Spleen (tissue), 11 donors: ENCODE data around the gene TTLL8. TPM values are rescaled to one million over a fixed set of nuclear protein-coding genes. Genes with fewer than 3 reads are reported as not detected.

Experiments
- DNase-seq: peaks from one replicate; pipeline ENCODE4 v3.0.0-alpha.2; 2020
- H3K27ac ChIP-seq, 8 donors: fragments of 200-600 bp; sonication (generic) in 7 of 8; 1 replicate in 4 of 8; 2 replicates in 4 of 8; pipeline versions ENCODE4 v1.5.0 to v1.8.0; 2016 to 2021; ENCODE audit warnings: inconsistent platforms in 4 of 8, mild to moderate bottlenecking in 4 of 8, moderate library complexity in 1 of 8
- H3K27me3 ChIP-seq, 7 donors: fragments of 200-600 bp; sonication (generic) in 6 of 7; replicated peaks in 1 of 7; 1 replicate in 4 of 7; 2 replicates in 3 of 7; pipeline versions ENCODE4 v1.5.0 to v1.8.0; 2016 to 2021; ENCODE audit warnings: inconsistent platforms in 3 of 7, mild to moderate bottlenecking in 1 of 7
- H3K36me3 ChIP-seq, 6 donors: fragments of 200-600 bp; sonication (generic) in 5 of 6; 1 replicate in 4 of 6; 2 replicates in 2 of 6; pipeline versions ENCODE4 v1.5.0 to v1.8.0; 2016 to 2021; ENCODE audit warnings: inconsistent platforms in 2 of 6
- H3K4me1 ChIP-seq, 6 donors: fragments of 200-600 bp; sonication (generic) in 5 of 6; 1 replicate in 3 of 6; 2 replicates in 3 of 6; pipeline versions ENCODE4 v1.5.0 to v1.8.0; 2016 to 2021; ENCODE audit warnings: inconsistent platforms in 3 of 6
- H3K4me3 ChIP-seq, 8 donors: fragments of 200-600 bp; sonication (generic) in 7 of 8; 1 replicate in 4 of 8; 2 replicates in 4 of 8; pipeline versions ENCODE4 v1.5.0 to v1.8.0; 2016 to 2021; ENCODE audit warnings: inconsistent platforms in 4 of 8, mild to moderate bottlenecking in 4 of 8, moderate library complexity in 2 of 8
- H3K9me3 ChIP-seq, 8 donors: fragments of 200-600 bp; sonication (generic) in 7 of 8; 1 replicate in 4 of 8; 2 replicates in 4 of 8; pipeline versions ENCODE4 v1.5.0 to v1.8.0; 2016 to 2021; ENCODE audit warnings: inconsistent platforms in 4 of 8
- POLR2A ChIP-seq, 3 donors: fragments of 450-650 bp; IDR thresholded peaks; one replicate each; pipeline ENCODE4 v1.5.1; 2017; ENCODE audit warnings: antibody characterized with exemption in 3 of 3, mild to moderate bottlenecking in 1 of 3
- POLR2AphosphoS5 ChIP-seq, 3 donors: sonication (generic); formaldehyde crosslinking; IDR thresholded peaks; one replicate each; pipeline ENCODE4 v1.5.1; 2017; ENCODE audit warnings: antibody characterized with exemption in 3 of 3
- WGBS, 5 donors: extraction: QIAGEN DNeasy Blood & Tissue Kit in 3 of 5; methylation state at CpG; one replicate each; pipeline versions ENCODE4 v1.1.5 to v1.1.7; 2013 to 2018; 5-methylcytosine and 5-hydroxymethylcytosine counted together
- intact Hi-C: fragments of 100-400 bp; cut with DNase I; formaldehyde crosslinking; loops from one replicate; pipeline ENCODE4 v1.15.0; 2023; ENCODE audit warnings: low total_unique reads
- polyA plus RNA-seq, 3 donors: library from polyadenylated mRNA; stranded (reverse); fragments of 200-250 nt; gene quantifications; one replicate each; pipeline ENCODE4 v1.2.1, GENCODE V29; 2013
- total RNA-seq, 7 donors: library from RNA; depleted of rRNA in 3 of 7; stranded (reverse); fragments of >200 nt in 3 of 7; fragmentation: NEBNext Ultra II Directional in 4 of 7; extraction: Animal tissue kit (Norgen Biotek cat#: 25700) in 4 of 7; gene quantifications; one replicate each; pipeline versions ENCODE4 v1.1.0 to v1.2.1, GENCODE V29; 2016 to 2021
- TF ChIP-seq, protein P1 (sequence below), 11 experiments: fragments of 200-600 bp in 7 of 11; fragments of 450-650 bp in 4 of 11; sonication (generic) in 4 of 11; IDR thresholded peaks in 8 of 11; conservative IDR thresholded peaks in 3 of 11; 1 replicate in 7 of 11; 2 replicates in 4 of 11; pipeline versions ENCODE4 v1.4.0 to v1.8.0; 2016 to 2021; ENCODE audit warnings: antibody characterized with exemption in 11 of 11, inconsistent platforms in 4 of 11, mild to moderate bottlenecking in 1 of 11
- donor health status: healthy with polysubstance abuse.
- donor health status: DM: no; HTN: no; CAD: no; lungs with moderate emphysema.
- donor health status: DM: no; HTN: no; CAD: no.
- donor health status: Bipolar disorder and iron deficiency.
- donor health status: healthy.
- donor health status: DM: no; HTN: no; CAD: no.
- donor health status: DM: yes; HTN: yes; CAD: no.

The TTLL8 gene
- total and polyA plus RNA-seq, 10 donors: not detected

DNA sequence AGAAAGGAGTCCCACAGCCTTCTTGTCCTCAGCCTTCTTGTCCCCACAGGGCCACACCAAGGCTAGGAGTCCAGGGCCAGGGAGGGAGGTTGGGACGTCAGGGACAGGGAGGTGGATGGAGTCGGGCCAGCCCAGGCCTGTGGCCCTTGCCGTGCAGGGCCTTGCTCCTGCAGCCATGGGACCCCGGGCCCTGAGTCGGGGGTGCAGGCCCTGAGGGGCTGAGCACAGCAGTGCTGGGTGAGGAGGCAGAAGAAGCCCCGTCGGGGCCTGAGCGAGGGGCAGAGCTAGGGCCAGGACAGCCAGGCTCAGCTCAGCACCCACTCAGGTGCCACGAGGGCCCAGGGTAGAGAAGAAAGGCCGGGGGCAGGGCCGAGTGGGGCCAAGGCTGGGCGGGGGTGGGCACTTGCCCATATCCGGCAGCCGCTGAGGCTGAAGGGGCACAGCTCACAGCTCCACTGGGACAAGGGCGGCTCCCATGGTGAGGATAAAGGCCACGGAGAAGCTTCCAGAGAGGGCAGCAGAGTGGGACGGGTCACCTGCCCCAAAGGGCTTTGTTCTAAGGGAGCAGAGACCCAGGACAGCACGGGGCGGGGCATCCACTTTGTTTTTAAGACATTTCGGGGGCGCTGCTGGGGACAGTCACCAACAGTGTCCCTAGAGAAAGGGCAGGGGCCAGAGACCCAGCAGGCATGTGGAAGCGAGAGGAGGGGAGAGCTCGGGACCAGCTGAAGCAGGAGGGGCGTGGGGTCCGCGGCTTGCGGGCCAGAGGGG, 23.5 kb upstream of the TTLL8 start:
- DNase-seq: peak; percentile 47
- H3K36me3 ChIP-seq: peaks cover 0 to 5% (median 0%) of the 10 kb centered on the region in 6 donors

DNA sequence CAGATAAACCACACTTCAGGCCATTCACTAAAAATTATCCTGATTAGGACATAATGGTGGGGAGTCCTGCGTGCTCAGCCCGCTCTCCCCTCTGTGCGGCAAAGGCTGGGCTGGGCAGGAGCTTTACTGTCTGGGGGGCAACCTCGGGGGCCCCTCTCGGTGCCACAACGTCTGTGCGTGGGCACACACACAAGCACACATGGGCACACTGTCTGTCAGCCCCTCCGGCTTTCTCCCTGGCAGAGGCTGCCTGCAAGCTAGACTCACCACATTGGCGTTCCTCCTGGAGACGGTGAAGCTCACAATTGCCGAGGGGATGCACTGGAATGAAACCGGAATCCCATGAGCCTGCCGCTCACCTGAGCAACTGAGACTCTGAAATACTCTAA, 22.0 kb upstream of the TTLL8 start:
- no peak overlapping the region for H3K4me3 ChIP-seq
- H3K4me1 ChIP-seq: peaks cover 0 to 10% (median 0%) of the 10 kb centered on the region in 6 donors
- DNase-seq: peak; percentile 46
- no peak overlapping the region for H3K27ac ChIP-seq
- intact Hi-C loops: no loop called here
- H3K36me3 ChIP-seq: peaks cover 0 to 5% (median 0%) of the 10 kb centered on the region in 6 donors
- H3K9me3 ChIP-seq: no peaks in the 10 kb centered on the region
- TF ChIP-seq POLR2AphosphoS5 (IDR thresholded peaks at IDR 0.05) (no peak), POLR2A (IDR thresholded peaks at IDR 0.05) (no peak)
- TF ChIP-seq, protein P1, sequence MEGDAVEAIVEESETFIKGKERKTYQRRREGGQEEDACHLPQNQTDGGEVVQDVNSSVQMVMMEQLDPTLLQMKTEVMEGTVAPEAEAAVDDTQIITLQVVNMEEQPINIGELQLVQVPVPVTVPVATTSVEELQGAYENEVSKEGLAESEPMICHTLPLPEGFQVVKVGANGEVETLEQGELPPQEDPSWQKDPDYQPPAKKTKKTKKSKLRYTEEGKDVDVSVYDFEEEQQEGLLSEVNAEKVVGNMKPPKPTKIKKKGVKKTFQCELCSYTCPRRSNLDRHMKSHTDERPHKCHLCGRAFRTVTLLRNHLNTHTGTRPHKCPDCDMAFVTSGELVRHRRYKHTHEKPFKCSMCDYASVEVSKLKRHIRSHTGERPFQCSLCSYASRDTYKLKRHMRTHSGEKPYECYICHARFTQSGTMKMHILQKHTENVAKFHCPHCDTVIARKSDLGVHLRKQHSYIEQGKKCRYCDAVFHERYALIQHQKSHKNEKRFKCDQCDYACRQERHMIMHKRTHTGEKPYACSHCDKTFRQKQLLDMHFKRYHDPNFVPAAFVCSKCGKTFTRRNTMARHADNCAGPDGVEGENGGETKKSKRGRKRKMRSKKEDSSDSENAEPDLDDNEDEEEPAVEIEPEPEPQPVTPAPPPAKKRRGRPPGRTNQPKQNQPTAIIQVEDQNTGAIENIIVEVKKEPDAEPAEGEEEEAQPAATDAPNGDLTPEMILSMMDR (IDR thresholded peaks at IDR 0.05 in 8 of 11, conservative IDR thresholded peaks at IDR 0.05 in 3 of 11): no peak
- WGBS, 5 donors: 79 to 94% (median 91%) methylated on average over 10 to 13 of the region's 13 CpGs
- H3K27me3 ChIP-seq: peaks cover 0 to 41% (median 0%) of the 10 kb centered on the region in 7 donors

More for the DNA sequence above, 23.5 kb upstream of the TTLL8 start:
- Histone ChIP-seq H3K27ac (no peak overlapping the region), H3K4me1 (peaks cover 0 to 14% (median 0%) of the 10 kb centered on the region in 6 donors), H3K4me3 (no peak overlapping the region), H3K27me3 (peaks cover 0 to 42% (median under 1%) of the 10 kb centered on the region in 7 donors), H3K9me3 (peaks cover 0 to 3% (median 0%) of the 10 kb centered on the region in 8 donors)
- WGBS, 5 donors: 80 to 92% (median 89%) methylated on average over 21 to 27 of the region's 27 CpGs
- intact Hi-C loops: no loop called here
- TF ChIP-seq POLR2AphosphoS5 (IDR thresholded peaks at IDR 0.05) (no peak), POLR2A (IDR thresholded peaks at IDR 0.05) (no peak)
- TF ChIP-seq, protein P1 (IDR thresholded peaks at IDR 0.05 in 8 of 11, conservative IDR thresholded peaks at IDR 0.05 in 3 of 11): no peak

DNA sequence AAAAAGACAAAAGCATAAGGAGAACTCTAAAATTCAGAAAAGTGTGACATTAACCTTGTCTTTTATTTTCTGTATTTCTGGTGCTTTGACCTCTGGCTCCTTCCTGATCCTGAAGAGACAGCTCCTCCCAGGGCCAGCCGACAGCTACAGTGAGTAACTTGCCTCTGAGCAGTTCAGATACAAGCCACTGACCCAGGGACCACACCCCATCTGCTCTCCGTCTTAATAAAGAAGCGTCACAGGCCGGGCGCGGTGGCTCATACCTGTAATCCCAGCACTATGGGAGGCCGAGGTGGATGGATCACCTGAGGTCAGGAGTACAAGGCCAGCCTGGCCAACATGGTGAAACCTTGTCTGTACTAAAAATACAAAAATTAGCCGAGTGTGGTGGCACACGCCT, 20.7 kb upstream of the TTLL8 start:
- TF ChIP-seq, protein P1 (IDR thresholded peaks at IDR 0.05 in 8 of 11, conservative IDR thresholded peaks at IDR 0.05 in 3 of 11): no peak
- TF ChIP-seq POLR2A (IDR thresholded peaks at IDR 0.05) (no peak), POLR2AphosphoS5 (IDR thresholded peaks at IDR 0.05) (no peak)
- Histone ChIP-seq H3K4me3 (no peak overlapping the region), H3K27me3 (peaks cover 0 to 30% (median 3%) of the 10 kb centered on the region in 7 donors), H3K9me3 (no peaks in the 10 kb centered on the region), H3K36me3 (peaks cover 0 to 5% (median 0%) of the 10 kb centered on the region in 6 donors), H3K27ac (no peak overlapping the region), H3K4me1 (no peaks in the 10 kb centered on the region)
- peak; percentile 25 for DNase-seq
- WGBS, 5 donors: 80 to 86% (median 85%) methylated on average over 9 of the region's 9 CpGs
- intact Hi-C loops: no loop called here

DNA sequence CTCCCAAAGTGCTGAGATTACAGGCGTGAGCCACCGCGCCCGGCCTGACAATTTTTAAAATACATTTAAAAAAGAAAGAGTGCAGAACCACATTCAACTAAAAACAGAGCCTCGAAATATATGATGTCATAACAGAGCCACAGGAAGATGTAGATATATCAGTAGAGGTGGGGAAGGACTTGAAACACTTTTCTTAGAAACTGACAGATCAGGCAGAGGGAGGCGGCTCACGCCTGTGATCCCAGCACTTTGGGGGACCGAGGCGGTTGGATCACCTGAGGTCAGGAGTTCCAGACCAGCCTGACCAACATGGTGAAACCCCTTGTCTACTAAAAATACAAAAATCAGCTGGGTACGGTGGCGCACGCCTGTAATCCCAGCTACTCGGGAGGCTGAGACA, 20.1 kb upstream of the TTLL8 start:
- peaks cover 0 to 5% (median 0%) of the 10 kb centered on the region in 6 donors for H3K36me3 ChIP-seq
- H3K4me1 ChIP-seq: no peaks in the 10 kb centered on the region
- no peak overlapping the region for H3K27ac ChIP-seq
- intact Hi-C loops: no loop called here
- peaks cover 0 to 25% (median 3%) of the 10 kb centered on the region in 7 donors for H3K27me3 ChIP-seq
- peak; percentile 37 for DNase-seq
- TF ChIP-seq, protein P1 (IDR thresholded peaks at IDR 0.05 in 8 of 11, conservative IDR thresholded peaks at IDR 0.05 in 3 of 11): no peak
- TF ChIP-seq POLR2A (IDR thresholded peaks at IDR 0.05) (no peak), POLR2AphosphoS5 (IDR thresholded peaks at IDR 0.05) (no peak)
- H3K4me3 ChIP-seq: no peak overlapping the region
- 89 to 95% (median 92%) methylated on average over 13 of the region's 13 CpGs for WGBS, 5 donors
- no peaks in the 10 kb centered on the region for H3K9me3 ChIP-seq
